Breast epithelium (tissue), 3 donors: ENCODE measurements around the gene GATAD2B.

Source experiments
- POLR2A ChIP-seq: fragments of 450-650 bp; IDR thresholded peaks from one replicate; pipeline ENCODE4 v1.6.1; 2016; ENCODE audit warnings: antibody characterized with exemption, mild to moderate bottlenecking, moderate library complexity
- POLR2AphosphoS5 ChIP-seq, 3 donors: sonication (generic); formaldehyde crosslinking; IDR thresholded peaks; one replicate each; pipeline ENCODE4 v1.6.1; 2017; ENCODE audit warnings: antibody characterized with exemption in 3 of 3
- TF ChIP-seq, protein P1 (sequence below), 3 donors: fragments of 450-650 bp; IDR thresholded peaks; one replicate each; pipeline ENCODE4 v1.5.1; 2016 to 2017; ENCODE audit warnings: antibody characterized with exemption in 3 of 3, mild to moderate bottlenecking in 3 of 3, moderate library complexity in 3 of 3

DNA sequence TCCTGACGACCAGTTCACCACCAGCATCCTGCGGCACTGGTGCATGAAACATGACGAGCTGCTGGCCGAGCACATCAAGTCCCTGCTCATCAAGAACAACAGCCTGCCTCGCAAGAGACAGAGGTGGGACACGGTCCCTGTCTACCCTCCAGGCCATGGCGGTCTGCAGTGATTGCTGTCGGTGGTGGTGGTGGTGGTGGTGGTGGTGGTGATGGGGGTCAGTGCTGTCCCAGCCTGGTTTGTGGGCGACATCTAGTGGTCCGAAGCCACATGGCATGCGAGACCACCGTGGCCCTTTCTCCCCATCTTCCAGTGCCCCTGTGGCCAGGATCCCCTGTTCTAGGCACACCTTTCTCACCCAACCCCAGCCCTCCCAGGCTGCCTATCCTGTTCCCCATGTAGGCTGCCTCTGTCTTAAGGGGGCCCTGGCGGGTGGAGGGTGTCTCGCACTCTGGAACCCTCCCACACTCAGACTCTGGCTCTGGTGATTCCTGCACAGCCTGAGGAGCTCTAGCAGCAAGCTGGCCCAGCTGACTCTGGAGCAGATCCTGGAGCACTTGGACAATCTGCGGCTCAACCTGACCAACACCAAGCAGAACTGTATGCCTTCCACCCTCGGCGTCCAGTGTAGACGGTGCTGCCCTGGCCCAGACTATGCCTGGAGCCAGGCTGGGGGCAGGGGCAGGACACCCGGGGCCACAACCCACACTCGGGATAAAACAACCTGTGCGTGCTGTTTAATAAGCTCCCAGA lies 150.8 kb downstream of the GATAD2B start:
- TF ChIP-seq, protein P1, sequence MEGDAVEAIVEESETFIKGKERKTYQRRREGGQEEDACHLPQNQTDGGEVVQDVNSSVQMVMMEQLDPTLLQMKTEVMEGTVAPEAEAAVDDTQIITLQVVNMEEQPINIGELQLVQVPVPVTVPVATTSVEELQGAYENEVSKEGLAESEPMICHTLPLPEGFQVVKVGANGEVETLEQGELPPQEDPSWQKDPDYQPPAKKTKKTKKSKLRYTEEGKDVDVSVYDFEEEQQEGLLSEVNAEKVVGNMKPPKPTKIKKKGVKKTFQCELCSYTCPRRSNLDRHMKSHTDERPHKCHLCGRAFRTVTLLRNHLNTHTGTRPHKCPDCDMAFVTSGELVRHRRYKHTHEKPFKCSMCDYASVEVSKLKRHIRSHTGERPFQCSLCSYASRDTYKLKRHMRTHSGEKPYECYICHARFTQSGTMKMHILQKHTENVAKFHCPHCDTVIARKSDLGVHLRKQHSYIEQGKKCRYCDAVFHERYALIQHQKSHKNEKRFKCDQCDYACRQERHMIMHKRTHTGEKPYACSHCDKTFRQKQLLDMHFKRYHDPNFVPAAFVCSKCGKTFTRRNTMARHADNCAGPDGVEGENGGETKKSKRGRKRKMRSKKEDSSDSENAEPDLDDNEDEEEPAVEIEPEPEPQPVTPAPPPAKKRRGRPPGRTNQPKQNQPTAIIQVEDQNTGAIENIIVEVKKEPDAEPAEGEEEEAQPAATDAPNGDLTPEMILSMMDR (IDR thresholded peaks at IDR 0.05), result peak in 2 of 3 donors; percentile 27 to 37
- TF ChIP-seq POLR2A (no peak), POLR2AphosphoS5 (IDR thresholded peaks at IDR 0.05) (no peak)
